ENCODE results near the gene ARHGAP23.

The ARHGAP23 gene

DNA sequence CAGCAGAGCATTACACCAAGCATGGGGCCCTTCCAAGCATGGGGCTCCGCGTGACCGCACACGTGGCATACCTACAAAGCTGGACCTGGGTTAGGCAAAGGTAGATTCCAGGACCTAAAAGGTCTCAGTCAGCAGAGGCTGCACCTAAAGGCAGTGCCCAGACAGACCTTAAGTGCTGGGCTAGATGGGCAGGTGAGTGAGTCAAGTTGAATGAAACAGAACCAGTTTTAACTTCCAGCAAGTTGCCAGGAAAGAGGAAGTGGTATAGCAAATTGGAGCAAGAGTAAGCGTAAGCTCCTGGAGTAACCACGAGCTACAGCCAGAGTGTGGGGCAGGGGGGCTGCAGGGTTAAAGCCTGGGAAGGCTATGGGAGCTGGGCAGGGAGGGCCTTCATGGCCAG is 128.0 kb downstream of the ARHGAP23 start:
- no peak for DNase-seq

GRCh38 chr17:38557396-38557795 is 129.1 kb downstream of the ARHGAP23 start:
- no peak for DNase-seq

DNA sequence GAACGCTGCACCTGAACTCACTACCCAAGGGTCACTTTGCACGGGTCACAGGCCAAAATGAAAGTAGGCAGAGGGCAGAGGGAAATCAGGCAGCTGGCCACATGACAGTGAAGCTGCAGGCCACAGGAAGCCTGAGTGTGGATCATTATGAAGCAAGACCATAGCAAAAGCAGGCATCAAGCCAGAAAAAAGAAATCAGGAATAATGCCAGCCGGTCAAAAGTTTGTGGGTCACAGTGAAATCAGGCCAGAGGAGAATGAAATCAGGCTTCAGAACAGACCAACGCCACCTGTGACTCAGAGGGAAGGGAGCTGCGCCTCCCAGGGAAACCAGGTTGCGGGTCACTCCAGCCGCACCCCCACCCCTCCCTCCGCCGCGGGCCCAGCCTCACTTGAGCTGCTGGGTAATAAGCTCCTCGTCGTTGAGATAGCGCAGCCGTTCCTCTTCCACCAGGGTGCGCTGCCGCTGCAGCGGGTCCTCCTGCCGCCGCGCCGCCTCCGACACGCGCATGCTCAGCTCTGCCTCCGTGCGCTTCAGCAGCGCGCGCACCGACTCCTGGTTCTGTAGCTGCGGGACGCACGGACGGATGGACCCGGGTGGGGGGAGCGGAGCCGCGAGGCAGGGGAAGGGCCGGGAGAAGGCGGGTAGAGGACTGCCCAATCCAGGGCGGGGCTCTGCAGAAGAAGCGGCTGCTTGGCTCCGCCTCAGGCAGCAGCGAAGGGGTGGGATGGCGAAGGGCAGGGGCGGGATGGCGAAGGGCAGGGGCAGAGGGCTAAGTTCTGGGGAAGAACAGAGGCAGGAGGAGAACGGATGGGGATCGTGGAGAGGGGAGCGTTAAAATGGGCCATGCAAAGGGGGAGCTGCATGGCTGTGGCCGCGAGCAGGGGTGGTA is 129.8 kb downstream of the ARHGAP23 start:
- peak; percentile 91 to 93 for DNase-seq

GRCh38 chr17:38558728-38559050 is 130.4 kb downstream of the ARHGAP23 start:
- DNase-seq = no peak

DNA sequence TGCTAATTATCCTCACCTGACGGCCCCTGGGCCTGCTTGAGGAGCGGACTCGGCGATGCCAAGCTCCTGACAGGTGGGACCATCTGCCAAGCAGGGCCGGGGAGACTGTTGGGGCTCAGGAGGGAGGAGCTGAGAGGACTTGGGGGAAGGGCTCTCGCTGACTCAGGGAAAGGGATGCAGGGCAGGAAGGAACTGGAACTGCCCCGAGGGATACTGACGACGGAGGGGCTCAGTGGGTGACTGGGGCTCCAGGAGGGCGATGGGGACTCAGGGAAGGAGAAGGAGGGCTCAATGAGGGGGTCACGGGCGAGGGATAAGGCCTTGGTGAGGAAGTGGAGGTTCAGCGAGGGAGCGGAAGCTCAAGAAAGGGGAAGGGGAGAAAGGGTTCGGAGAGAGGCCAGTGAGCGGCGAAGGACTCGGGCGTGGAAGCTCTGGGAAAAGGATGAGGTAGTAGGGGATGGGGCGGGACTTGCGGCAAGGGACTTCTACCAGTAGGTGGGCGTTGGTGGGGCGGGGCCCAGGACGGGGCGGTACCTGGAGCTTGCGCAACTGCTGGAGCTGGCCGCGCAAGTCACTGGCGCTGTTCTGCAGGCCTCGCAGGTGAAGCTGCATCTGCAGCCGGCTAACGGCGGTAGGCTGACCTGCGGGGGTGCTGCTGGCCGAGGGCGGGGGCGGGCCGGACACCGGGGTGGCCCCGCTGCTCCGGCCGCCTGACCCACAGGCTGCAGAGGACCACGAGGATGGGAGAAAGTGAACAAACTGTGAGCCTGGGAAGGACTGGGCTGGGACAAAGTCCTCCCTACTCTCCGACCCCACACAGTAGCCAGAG is 131.0 kb downstream of the ARHGAP23 start:
- peak; percentile 95 to 97 for DNase-seq

DNA sequence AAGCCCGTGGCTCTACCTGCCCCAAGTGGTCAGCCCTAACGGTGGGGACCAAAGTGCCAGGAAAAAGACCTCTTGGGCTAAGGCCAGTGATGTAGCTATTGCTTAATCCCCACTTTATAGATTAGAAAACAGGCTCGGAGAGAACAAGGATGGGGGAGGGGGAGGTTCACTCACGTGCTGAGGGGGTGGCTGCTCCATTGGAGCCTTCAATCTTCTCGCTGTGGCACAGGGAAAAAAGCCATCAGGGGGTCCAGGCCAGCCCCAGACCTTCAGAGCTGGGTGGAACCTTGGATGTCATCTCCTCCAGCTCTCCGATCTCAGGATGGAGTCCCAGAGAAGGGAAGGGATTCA is 131.6 kb downstream of the ARHGAP23 start:
- DNase-seq = no peak

DNA sequence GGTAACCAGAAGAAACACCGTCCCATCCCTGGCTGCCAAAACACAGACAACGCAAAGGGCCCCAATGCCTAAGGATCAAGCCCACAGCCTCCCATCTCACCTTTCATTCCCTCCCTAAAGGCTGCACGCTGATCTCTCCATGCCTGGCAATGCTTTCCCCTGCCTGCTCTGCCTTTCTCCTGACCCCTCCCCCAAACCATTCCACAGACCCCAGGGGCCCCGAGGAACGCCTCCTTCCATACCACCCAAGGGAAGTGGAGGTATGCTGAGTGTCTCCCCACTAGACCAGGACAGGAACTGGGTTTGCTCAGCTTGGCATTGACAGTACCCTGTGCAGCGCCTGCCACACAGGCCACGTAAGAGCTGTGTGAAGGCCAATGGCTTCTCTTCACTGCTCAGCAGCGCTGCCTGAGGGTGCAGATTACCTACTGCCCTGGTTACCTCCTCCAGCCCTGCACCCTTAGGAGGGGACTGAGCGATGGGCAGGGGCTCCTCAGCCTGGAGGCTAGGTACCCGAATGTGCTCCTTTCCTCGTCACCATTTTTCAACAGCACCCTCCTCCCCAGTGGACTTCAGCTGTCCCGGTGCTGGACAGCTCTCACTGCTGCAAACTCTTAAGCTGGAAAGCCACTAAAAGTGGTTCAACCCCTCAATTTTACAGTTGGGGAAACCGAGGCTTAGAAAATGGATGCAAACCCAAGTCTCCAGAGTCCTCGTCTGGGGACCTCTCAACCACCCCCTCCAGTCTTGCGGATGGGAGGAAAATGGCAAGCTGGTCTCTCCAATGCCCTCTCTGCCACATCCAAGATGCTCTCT is 132.4 kb downstream of the ARHGAP23 start:
- peak in 1 of 2 experiments; percentile 10 for DNase-seq

GRCh38 chr17:38561416-38562214 is 133.4 kb downstream of the ARHGAP23 start:
- no peak for DNase-seq

Measured in activated CD4-positive, alpha-beta T cell treated with anti-CD3 and anti-CD28 coated beads, Interleukin-2, amount 50 U/mL, for 48 hours (primary cell).